ENCODE data around the gene HSPA9.

GRCh38 chr5:138529812-138530211 lies 45.4 kb downstream of the HSPA9 start:
- TF ChIP-seq CTCF (IDR thresholded peaks at IDR 0.05), result no peak
- no peak for TF ChIP-seq POLR2A (IDR thresholded peaks at IDR 0.05)

Measured in stomach (tissue), 4 donors.